NCI-H2107 (cell line): ENCODE measurements around the gene ELAVL2.

ENCODE experiments used
- DNase-seq: peaks from one replicate; lab custom pipeline; 2025; lab: John Stamatoyannopoulos, UW

The ELAVL2 gene

GRCh38 chr9:23721466-23721865 lies 104.6 kb downstream of the ELAVL2 start:
- no peak for DNase-seq

- no peak for DNase-seq
These were observed 108.5 kb downstream of the ELAVL2 start for GRCh38 chr9:23717505-23717904.

- DNase-seq, result no peak
These were observed 118.8 kb downstream of the ELAVL2 start for GRCh38 chr9:23707249-23707648.

- DNase-seq, result no peak
These were observed 123.6 kb downstream of the ELAVL2 start for GRCh38 chr9:23702311-23702922.

DNA sequence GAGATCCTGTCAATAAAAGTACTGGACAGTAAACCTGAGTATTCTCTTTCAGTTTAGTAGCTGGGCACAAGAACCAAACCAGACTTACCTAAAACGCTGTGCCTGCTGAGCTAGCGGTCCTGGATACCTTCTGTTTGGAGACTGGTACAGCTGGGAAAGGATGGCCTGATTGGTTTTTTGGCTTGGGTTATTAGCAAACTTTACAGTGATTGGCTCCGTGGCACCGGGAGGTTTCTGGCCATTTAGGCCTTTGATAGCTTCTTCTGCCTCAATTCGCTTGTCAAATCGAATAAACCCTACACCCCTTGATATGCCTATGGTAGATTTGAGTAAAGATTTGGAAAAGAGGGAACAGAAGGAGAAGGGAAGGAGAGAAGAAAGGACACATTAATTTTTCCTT lies 124.7 kb downstream of the ELAVL2 start:
- no peak for DNase-seq

GRCh38 chr9:23700359-23700758 lies 125.7 kb downstream of the ELAVL2 start:
- DNase-seq, result no peak

DNA sequence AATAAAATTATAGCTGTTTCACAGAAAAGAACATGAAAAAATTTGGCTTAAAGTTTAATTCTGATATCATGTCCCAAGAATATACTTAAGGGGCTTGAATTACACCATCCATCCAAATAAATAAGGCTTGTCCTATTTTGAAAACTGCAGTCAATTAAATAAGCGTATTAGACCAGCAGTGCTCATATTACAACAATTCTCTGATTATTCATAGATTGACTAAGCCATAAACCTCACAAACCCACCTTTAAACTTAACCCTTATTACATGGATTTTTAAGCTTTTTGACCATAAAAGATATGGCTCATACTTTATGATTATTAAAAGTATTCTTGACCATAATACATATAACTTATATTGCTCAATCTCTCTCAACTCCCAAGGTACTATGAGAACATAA lies 127.9 kb downstream of the ELAVL2 start:
- DNase-seq, result no peak

DNA sequence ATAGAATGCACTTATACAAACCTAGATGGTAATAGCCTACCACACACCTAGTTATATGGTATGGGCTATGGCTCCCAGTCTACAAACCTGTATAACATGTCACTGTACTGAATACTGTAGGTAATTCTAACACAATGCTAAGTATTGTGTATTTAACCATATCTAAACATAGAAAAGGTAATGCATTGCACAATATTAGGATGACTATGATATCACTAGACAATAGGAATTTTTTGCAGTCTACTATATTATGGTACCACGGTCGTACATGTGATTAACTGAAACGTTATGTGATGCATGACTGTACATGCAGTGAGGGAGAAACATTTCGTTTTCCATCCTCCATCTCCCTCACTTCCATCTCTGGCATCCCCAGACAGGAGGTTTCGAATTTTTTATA lies 130.5 kb downstream of the ELAVL2 start:
- no peak for DNase-seq

DNA sequence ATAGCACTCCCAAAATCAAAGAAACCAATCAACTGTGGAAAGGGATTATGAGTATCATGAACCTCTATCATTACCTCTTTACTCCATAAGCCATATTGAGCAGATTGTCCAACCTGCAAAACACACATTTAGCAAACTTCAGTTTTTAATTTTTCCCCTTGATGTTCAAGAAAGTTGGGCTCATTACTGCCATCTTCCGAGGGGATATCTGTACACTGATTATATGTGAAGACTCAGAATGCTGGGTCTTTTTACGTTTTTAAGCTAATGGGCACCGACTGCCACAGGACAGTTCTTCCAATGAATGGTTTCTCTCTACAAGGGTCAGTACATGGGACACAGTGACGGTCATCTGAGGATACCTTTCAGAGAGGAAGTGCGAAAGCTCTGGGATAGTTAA lies 132.7 kb downstream of the ELAVL2 start:
- DNase-seq, result no peak

DNA sequence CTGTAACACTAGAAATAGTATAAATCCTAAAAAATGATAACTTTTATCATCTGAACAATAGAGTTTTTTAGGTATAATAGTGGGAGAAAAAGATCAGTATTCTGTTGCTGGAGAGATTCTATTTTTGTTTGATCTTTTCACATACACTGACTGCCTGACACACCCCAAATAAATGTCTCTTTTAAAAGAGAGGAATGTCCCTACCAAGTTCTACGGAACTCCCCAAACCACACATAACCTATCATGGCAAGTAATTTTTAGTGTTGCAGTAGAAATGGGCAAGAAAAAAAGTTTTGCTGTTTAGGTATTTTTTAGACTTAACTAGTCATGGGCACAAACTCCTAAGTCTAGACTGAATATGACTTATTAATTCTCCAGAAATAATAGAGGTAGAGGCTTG lies 139.1 kb downstream of the ELAVL2 start:
- no peak for DNase-seq

GRCh38 chr9:23686257-23686656 lies 139.8 kb downstream of the ELAVL2 start:
- no peak for DNase-seq

- DNase-seq, result no peak
These were observed 142.4 kb downstream of the ELAVL2 start for GRCh38 chr9:23683611-23684061.

DNA sequence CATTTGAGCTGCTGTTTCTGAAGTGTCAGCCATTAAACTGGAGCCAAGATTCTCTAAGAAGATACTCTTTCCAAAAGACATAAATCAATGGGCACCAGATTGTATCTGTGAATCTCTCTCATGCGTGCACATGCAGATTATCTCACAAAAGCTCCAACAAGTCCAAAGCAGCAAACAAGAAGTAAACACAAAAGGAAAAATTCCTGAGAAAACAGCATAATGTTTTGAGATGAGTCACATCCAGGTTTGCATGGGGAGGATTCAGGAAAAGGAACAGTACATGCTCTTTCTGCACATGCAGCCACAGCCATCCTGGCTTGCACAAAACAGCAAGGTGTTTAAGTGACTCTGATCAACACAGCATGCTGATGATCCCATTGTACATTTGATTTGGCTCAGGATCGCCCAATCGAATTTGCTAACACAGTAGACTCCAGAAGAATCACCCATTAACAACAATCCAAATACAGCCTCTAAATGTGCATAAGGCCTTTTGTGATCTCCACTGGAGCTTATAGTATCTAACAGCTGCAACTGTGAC lies 143.1 kb downstream of the ELAVL2 start:
- no peak for DNase-seq

DNA sequence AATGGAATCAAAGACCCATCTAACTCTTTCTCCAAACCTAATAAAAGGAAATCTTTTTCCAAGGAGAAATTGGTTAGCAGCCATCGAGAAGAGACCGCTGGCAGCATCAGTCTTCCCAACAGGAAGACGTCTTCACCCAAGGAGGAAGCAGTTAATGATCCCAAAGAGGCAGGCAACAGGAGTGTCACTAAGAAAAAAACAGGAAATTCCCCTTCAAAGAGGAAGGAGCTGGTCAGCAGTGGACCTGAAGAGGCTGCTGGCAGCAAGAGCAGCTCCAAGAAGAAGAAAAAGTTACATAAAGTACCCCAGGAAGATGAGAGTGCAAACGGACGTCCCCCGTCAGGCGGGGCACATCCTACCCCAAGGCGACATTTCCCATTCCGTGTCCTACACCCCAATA lies 143.7 kb downstream of the ELAVL2 start:
- DNase-seq, result no peak

- DNase-seq, result no peak
These were observed 148.6 kb downstream of the ELAVL2 start for GRCh38 chr9:23677446-23677845.

DNA sequence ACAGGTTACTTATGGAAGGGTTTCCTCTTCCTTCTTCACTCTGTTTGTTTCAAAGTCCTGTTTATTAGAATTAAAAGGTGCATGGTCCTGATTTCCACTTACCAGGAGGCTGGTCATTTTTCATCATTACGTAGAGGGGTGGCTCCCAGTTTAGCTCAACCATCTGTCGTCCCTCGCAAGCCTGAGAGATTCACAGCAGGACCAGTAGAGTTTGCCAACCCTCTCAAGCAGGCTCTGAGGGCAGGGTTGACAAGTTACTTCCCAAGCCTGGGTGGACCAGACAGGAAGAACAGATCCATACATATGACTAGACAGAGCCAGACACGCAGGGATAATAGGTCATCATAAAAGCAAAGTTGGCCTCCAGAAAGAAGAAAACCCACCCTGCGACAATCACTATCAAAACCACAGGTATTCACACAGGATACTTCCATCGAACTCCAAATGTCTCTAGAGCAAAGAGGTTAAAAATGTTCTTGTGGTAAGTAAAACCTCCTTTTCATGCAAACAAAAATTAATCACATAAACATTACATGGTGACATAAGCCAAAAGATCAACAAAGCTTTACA lies 151.9 kb downstream of the ELAVL2 start:
- no peak for DNase-seq

- no peak for DNase-seq
These were observed 153.9 kb downstream of the ELAVL2 start for GRCh38 chr9:23672151-23672550.

- no peak for DNase-seq
These were observed 156.3 kb downstream of the ELAVL2 start for GRCh38 chr9:23669776-23670175.

GRCh38 chr9:23665635-23666034 lies 160.4 kb downstream of the ELAVL2 start:
- no peak for DNase-seq

GRCh38 chr9:23665051-23665450 lies 161.0 kb downstream of the ELAVL2 start:
- no peak for DNase-seq

DNA sequence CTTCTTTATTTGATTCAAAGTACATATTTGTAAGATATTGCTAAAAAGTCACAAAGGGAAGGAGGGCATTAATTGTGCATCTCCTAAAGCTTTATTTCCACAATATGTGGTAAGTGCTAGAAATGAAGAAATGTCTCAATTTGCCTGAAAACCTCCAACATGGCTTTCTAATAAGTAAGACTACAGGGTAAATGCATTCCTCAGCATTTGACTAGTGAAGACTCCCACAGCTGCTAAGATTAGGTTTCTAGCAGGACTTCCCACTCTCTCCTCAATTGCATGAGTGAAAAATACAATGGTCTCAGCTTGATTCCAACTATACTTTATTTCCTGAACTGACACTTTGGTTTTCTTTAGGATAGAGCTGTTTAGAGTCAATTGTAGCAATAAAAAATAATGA lies 162.1 kb downstream of the ELAVL2 start:
- no peak for DNase-seq

DNA sequence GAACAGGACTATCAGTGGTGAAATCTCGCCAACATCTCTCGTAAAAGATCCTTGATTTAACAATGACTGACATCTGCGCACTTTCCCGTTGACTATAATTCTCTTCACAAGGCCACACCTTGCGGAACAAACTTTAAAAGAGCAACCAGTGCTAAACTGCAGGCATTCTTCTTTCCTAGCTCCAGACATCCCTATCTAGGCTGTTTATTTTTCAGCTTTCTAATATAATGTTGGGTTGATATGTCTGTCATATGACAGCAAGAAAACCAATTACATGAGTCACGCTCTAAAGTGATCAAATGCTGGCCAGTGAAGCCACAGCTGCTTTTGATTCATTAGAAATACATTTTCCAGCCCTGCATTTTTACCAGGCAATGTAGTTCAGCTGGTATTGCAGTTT lies 162.5 kb downstream of the ELAVL2 start:
- no peak for DNase-seq

- DNase-seq, result no peak
These were observed 162.9 kb downstream of the ELAVL2 start for GRCh38 chr9:23663125-23663524.

GRCh38 chr9:23662320-23662719 lies 163.7 kb downstream of the ELAVL2 start:
- DNase-seq, result no peak
